K562 (cell line): ENCODE measurements around the gene WDR54. TPM values are rescaled to one million over a fixed set of nuclear protein-coding genes. Genes with fewer than 3 reads are reported as not detected.

ENCODE experiments used
- JUNB ChIP-seq: fragments of 450-650 bp; formaldehyde crosslinking; conservative IDR thresholded peaks from 2 replicates; pipeline ENCODE4 v1.4.0; 2020; ENCODE audit warnings: mild to moderate bottlenecking
- PURB ChIP-seq: sonication (generic); formaldehyde crosslinking; IDR thresholded peaks from 2 replicates; pipeline ENCODE4 v1.9.0; 2021; ENCODE audit warnings: low read depth, mild to moderate bottlenecking, missing genetic modification reagents
- SIX5 ChIP-seq, 2 experiments: IDR thresholded peaks; 2 replicates each; pipeline ENCODE4 v1.6.1; 2011; ENCODE audit warnings: low read length in 2 of 2, borderline replicate concordance in 1 of 2, low read depth in 1 of 2, mild to moderate bottlenecking in 1 of 2, moderate library complexity in 1 of 2; ENCODE audit not compliant: insufficient read depth in 1 of 2
- SMARCC2 ChIP-seq: fragments of 450-650 bp; IDR thresholded peaks from 2 replicates; pipeline ENCODE4 v1.6.1; 2017; ENCODE audit warnings: antibody characterized with exemption, moderate library complexity, mild to moderate bottlenecking, low read depth
- SPI1 ChIP-seq: IDR thresholded peaks from 2 replicates; pipeline ENCODE4 v1.6.1; 2011; ENCODE audit warnings: low read depth, low read length, control low read depth, borderline replicate concordance
- SUPT5H ChIP-seq: fragments of 450-650 bp; IDR thresholded peaks from 2 replicates; pipeline ENCODE4 v1.6.1; 2016
- TOE1 ChIP-seq, 2 experiments: fragments of 450-650 bp in 1 of 2; sonication (generic) in 1 of 2; formaldehyde crosslinking in 1 of 2; IDR thresholded peaks; 2 replicates each; pipeline versions ENCODE4 v1.7.1 to v1.8.0; 2016 to 2022; ENCODE audit warnings: borderline replicate concordance in 2 of 2, mild to moderate bottlenecking in 2 of 2, antibody characterized with exemption in 1 of 2, inconsistent platforms in 1 of 2, low read depth in 1 of 2, missing genetic modification reagents in 1 of 2, moderate library complexity in 1 of 2
- ZC3H11A ChIP-seq: IDR thresholded peaks from 2 replicates; pipeline ENCODE4 v1.6.1; 2012; ENCODE audit warnings: low read depth, low read length, improper control_type of control experiment
- ZC3H8 ChIP-seq: fragments of 450-650 bp; IDR thresholded peaks from 2 replicates; pipeline ENCODE4 v1.6.1; 2017
- ZNF57 ChIP-seq: fragments of 450-650 bp; formaldehyde crosslinking; IDR thresholded peaks from 2 replicates; pipeline ENCODE4 v1.4.0; 2020; ENCODE audit warnings: mild to moderate bottlenecking, moderate library complexity
- ZNF76 ChIP-seq: fragments of 250-450 bp; sonication (Bioruptor Pico); IDR thresholded peaks from 2 replicates; pipeline ENCODE4 v1.4.0; 2020; ENCODE audit warnings: mild to moderate bottlenecking, moderate library complexity, borderline replicate concordance
- polyA plus RNA-seq, 8 experiments: library from polyadenylated mRNA; depleted of rRNA in 4 of 8; stranded (reverse) in 5 of 8; unstranded in 3 of 8; fragments of >200 nt; fragmentation: Nextera tagmentation in 2 of 8; fragmentation: Illumina TruSeq in 1 of 8; extraction: Ambion mirVana in 2 of 8; extraction: Trizol in 1 of 8; gene quantifications; 2 replicates each; pipeline versions ENCODE4 v1.2.1 to v1.2.3, GENCODE V29; 2011 to 2014; ENCODE audit warnings: inconsistent platforms in 1 of 8, missing spikeins in 1 of 8
- total RNA-seq, 7 experiments: library from RNA; depleted of rRNA in 6 of 7; stranded (reverse); fragments of >200 nt in 6 of 7; fragmentation: Illumina TruSeq in 2 of 7; extraction: Trizol in 2 of 7; gene quantifications; 2 replicates each; pipeline versions ENCODE4 v1.2.1 to v1.2.3, GENCODE V29; 2011 to 2021; ENCODE audit warnings: low replicate concordance in 1 of 7
- TF ChIP-seq, protein P1 (sequence below): fragments of 250-450 bp; sonication (Bioruptor Pico); IDR thresholded peaks from 2 replicates; pipeline ENCODE4 v1.4.0; 2020; ENCODE audit warnings: mild to moderate bottlenecking, moderate library complexity, borderline replicate concordance
- TF ChIP-seq, protein P2 (sequence below): sonication (generic); formaldehyde crosslinking; IDR thresholded peaks from 2 replicates; pipeline ENCODE4 v1.8.0; 2022; ENCODE audit warnings: mild to moderate bottlenecking, missing genetic modification reagents
- TF ChIP-seq, protein P3 (sequence below): fragments of 250-450 bp; sonication (Bioruptor Pico); IDR thresholded peaks from 2 replicates; pipeline ENCODE4 v1.9.0; 2021; ENCODE audit warnings: mild to moderate bottlenecking, inconsistent platforms
- TF ChIP-seq, protein P4 (sequence below): sonication (generic); IDR thresholded peaks from 2 replicates; pipeline ENCODE4 v1.6.1; 2016

The WDR54 gene
- total and polyA plus RNA-seq, 9 of the 15 experiments (the other 6 are each of a cell fraction or from before 2014, with no cell fraction given): 5.2 to 15.2 (median 7.4) TPM

DNA sequence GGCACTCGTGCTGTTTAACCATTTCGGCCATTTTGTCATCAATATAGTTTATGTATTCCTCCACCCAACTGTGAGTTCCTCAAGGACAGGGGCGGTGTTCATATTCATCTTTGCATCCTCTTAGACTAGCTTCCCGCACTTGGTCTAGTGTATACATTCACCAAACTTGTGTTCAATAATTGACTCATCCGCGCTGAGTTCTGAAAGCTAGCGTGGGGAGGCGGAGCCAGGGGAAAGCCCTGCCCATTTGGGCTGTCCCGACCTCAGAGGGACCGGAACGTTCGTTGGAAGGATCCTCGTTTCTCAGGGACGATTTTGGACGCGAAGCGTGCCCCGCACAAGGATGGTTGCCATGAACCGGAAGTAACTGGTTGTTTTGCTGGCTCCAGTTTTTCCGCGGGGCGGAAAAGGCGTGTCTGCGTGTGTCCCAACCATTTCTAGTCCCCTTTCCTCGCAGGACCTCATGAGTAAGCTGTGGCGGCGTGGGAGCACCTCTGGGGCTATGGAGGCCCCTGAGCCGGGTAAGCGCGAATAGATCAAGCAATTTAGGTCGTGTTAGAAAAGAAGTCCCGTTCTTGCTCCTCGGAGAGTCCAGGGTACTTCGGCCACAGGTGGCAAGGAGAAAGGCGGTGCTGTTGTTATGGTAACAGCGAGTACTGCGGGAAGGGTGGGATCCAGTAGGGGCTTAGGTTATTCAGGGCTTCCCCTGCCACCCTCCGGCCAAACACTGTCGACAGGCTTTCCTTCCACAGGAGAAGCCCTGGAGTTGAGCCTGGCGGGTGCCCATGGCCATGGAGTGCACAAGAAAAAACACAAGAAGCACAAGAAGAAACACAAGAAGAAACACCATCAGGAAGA, 33.4 kb downstream of the WDR54 start, which contains the start of gene INO80B (continued):
- TF ChIP-seq, protein P1, sequence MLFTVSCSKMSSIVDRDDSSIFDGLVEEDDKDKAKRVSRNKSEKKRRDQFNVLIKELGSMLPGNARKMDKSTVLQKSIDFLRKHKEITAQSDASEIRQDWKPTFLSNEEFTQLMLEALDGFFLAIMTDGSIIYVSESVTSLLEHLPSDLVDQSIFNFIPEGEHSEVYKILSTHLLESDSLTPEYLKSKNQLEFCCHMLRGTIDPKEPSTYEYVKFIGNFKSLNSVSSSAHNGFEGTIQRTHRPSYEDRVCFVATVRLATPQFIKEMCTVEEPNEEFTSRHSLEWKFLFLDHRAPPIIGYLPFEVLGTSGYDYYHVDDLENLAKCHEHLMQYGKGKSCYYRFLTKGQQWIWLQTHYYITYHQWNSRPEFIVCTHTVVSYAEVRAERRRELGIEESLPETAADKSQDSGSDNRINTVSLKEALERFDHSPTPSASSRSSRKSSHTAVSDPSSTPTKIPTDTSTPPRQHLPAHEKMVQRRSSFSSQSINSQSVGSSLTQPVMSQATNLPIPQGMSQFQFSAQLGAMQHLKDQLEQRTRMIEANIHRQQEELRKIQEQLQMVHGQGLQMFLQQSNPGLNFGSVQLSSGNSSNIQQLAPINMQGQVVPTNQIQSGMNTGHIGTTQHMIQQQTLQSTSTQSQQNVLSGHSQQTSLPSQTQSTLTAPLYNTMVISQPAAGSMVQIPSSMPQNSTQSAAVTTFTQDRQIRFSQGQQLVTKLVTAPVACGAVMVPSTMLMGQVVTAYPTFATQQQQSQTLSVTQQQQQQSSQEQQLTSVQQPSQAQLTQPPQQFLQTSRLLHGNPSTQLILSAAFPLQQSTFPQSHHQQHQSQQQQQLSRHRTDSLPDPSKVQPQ (CRISPR knock-in tag): no peak
- peak; percentile 88 for TF ChIP-seq TOE1 (IDR thresholded peaks at IDR 0.05; ENCODE audit: borderline replicate concordance)
- 0 out of 2 replicates have a peak, but pooled peaks have one; percentile 24 for TF ChIP-seq TOE1 (CRISPR knock-in tag; IDR thresholded peaks at IDR 0.05; ENCODE audit: borderline replicate concordance, low read depth)
- TF ChIP-seq ZNF57 (CRISPR knock-in tag): no peak
- TF ChIP-seq JUNB (CRISPR knock-in tag): no peak
- TF ChIP-seq SUPT5H: peak; percentile 76; the same call in 1 of the 2 replicates
- TF ChIP-seq, protein P2, sequence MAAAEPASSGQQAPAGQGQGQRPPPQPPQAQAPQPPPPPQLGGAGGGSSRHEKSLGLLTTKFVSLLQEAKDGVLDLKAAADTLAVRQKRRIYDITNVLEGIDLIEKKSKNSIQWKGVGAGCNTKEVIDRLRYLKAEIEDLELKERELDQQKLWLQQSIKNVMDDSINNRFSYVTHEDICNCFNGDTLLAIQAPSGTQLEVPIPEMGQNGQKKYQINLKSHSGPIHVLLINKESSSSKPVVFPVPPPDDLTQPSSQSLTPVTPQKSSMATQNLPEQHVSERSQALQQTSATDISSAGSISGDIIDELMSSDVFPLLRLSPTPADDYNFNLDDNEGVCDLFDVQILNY (CRISPR knock-in tag): no peak
- no peak for TF ChIP-seq SMARCC2
- TF ChIP-seq, protein P3, sequence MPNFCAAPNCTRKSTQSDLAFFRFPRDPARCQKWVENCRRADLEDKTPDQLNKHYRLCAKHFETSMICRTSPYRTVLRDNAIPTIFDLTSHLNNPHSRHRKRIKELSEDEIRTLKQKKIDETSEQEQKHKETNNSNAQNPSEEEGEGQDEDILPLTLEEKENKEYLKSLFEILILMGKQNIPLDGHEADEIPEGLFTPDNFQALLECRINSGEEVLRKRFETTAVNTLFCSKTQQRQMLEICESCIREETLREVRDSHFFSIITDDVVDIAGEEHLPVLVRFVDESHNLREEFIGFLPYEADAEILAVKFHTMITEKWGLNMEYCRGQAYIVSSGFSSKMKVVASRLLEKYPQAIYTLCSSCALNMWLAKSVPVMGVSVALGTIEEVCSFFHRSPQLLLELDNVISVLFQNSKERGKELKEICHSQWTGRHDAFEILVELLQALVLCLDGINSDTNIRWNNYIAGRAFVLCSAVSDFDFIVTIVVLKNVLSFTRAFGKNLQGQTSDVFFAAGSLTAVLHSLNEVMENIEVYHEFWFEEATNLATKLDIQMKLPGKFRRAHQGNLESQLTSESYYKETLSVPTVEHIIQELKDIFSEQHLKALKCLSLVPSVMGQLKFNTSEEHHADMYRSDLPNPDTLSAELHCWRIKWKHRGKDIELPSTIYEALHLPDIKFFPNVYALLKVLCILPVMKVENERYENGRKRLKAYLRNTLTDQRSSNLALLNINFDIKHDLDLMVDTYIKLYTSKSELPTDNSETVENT (CRISPR knock-in tag): no peak
- TF ChIP-seq ZNF76 (CRISPR knock-in tag): no peak
- TF ChIP-seq, protein P4, sequence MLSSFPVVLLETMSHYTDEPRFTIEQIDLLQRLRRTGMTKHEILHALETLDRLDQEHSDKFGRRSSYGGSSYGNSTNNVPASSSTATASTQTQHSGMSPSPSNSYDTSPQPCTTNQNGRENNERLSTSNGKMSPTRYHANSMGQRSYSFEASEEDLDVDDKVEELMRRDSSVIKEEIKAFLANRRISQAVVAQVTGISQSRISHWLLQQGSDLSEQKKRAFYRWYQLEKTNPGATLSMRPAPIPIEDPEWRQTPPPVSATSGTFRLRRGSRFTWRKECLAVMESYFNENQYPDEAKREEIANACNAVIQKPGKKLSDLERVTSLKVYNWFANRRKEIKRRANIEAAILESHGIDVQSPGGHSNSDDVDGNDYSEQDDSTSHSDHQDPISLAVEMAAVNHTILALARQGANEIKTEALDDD: no peak; the same call in 1 of the 2 replicates
- peak; percentile 85 to 93 for TF ChIP-seq SIX5 (IDR thresholded peaks at IDR 0.05; ENCODE audit: borderline replicate concordance in 1 of 2, insufficient read depth in 1 of 2, low read depth in 1 of 2, low read length in 2 of 2)
- TF ChIP-seq SPI1: no peak
- no peak for TF ChIP-seq PURB
- peak; percentile 89 for TF ChIP-seq ZC3H11A
- no peak for TF ChIP-seq ZC3H8
